Measurements from ENCODE around the gene CPM.

DNA sequence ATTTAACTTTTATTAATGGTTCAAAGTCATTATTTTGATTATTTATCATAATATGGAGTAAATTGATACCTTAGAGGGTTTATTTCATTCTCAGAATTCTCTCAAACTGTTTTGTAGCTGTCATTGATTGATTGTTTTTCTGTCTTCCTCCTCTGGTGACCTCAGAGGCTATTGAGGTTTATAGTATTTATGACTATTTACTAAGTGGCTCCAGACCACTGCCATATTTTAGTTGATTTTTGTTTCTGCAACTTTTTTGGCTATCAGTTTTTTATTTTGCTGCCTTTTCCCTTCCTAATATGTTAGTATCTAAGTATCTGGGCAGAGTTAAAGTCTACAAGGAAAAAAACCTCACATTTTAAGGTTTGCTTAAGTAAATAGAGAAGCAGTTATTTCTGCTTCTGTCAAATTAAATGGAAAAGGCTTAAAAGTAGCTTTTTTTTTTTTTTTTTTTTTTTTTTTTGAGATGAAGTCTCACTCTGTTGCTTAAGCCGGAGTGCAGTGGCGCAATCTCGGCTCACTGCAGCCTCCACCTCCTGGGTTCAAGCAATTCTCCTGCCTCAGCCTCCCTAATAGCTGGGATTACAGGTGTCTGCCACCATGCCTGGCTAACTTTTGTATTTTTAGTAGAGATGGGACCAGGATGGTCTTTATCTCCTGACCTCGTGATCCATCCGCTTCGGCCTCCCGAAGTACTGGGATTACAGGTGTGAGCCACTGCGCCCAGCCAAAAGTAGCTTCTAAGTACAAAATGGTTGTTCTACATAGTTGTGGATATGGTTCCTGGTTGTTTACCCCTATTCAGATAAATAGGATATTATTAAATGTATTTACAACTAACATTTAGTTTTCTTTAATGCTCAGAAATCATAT lies 116.8 kb downstream of the CPM start:
- TF ChIP-seq, protein P1, sequence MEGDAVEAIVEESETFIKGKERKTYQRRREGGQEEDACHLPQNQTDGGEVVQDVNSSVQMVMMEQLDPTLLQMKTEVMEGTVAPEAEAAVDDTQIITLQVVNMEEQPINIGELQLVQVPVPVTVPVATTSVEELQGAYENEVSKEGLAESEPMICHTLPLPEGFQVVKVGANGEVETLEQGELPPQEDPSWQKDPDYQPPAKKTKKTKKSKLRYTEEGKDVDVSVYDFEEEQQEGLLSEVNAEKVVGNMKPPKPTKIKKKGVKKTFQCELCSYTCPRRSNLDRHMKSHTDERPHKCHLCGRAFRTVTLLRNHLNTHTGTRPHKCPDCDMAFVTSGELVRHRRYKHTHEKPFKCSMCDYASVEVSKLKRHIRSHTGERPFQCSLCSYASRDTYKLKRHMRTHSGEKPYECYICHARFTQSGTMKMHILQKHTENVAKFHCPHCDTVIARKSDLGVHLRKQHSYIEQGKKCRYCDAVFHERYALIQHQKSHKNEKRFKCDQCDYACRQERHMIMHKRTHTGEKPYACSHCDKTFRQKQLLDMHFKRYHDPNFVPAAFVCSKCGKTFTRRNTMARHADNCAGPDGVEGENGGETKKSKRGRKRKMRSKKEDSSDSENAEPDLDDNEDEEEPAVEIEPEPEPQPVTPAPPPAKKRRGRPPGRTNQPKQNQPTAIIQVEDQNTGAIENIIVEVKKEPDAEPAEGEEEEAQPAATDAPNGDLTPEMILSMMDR (IDR thresholded peaks at IDR 0.05; ENCODE audit: insufficient read depth, low read length), result no peak
- TF ChIP-seq POLR2AphosphoS5 (IDR thresholded peaks at IDR 0.05; ENCODE audit: low read depth), result no peak
- TF ChIP-seq SPI1 (IDR thresholded peaks at IDR 0.05; ENCODE audit: borderline replicate concordance, low read depth), result no peak
- TF ChIP-seq GABPA (IDR thresholded peaks at IDR 0.05; ENCODE audit: low read depth), result no peak
- TF ChIP-seq, protein P2, sequence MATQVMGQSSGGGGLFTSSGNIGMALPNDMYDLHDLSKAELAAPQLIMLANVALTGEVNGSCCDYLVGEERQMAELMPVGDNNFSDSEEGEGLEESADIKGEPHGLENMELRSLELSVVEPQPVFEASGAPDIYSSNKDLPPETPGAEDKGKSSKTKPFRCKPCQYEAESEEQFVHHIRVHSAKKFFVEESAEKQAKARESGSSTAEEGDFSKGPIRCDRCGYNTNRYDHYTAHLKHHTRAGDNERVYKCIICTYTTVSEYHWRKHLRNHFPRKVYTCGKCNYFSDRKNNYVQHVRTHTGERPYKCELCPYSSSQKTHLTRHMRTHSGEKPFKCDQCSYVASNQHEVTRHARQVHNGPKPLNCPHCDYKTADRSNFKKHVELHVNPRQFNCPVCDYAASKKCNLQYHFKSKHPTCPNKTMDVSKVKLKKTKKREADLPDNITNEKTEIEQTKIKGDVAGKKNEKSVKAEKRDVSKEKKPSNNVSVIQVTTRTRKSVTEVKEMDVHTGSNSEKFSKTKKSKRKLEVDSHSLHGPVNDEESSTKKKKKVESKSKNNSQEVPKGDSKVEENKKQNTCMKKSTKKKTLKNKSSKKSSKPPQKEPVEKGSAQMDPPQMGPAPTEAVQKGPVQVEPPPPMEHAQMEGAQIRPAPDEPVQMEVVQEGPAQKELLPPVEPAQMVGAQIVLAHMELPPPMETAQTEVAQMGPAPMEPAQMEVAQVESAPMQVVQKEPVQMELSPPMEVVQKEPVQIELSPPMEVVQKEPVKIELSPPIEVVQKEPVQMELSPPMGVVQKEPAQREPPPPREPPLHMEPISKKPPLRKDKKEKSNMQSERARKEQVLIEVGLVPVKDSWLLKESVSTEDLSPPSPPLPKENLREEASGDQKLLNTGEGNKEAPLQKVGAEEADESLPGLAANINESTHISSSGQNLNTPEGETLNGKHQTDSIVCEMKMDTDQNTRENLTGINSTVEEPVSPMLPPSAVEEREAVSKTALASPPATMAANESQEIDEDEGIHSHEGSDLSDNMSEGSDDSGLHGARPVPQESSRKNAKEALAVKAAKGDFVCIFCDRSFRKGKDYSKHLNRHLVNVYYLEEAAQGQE (IDR thresholded peaks at IDR 0.05; ENCODE audit: insufficient replicate concordance, low read depth), result no peak

Measured in HL-60 (cell line).